ENCODE results near the gene ANXA2R.
"Not testable (repeated sequence)": the region's sequence is repeated elsewhere in the genome, so short reads cannot be mapped to it uniquely, and the experiment has no call there.

DNA sequence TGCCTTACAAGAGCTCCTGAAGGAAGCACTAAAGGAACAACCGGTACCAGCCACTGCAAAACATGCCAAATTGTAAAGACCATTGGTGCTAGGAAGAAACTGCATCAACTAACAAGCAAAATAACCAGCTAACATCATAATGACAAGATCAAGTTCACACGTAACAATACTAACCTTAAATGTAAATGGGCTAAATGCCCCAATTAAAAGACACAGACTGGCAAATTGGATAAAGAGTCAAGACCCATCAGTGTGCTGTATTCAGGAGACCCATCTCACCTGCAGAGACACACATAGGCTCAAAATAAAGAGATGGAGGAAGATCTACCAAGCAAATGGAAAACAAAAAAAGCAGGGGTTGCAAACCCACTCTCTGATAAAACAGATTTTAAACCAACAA, 15.0 kb upstream of the ANXA2R start:
- not testable (repeated sequence) for TF ChIP-seq POLR2A, POLR2AphosphoS5 (IDR thresholded peaks at IDR 0.05)
- TF ChIP-seq, protein P1, sequence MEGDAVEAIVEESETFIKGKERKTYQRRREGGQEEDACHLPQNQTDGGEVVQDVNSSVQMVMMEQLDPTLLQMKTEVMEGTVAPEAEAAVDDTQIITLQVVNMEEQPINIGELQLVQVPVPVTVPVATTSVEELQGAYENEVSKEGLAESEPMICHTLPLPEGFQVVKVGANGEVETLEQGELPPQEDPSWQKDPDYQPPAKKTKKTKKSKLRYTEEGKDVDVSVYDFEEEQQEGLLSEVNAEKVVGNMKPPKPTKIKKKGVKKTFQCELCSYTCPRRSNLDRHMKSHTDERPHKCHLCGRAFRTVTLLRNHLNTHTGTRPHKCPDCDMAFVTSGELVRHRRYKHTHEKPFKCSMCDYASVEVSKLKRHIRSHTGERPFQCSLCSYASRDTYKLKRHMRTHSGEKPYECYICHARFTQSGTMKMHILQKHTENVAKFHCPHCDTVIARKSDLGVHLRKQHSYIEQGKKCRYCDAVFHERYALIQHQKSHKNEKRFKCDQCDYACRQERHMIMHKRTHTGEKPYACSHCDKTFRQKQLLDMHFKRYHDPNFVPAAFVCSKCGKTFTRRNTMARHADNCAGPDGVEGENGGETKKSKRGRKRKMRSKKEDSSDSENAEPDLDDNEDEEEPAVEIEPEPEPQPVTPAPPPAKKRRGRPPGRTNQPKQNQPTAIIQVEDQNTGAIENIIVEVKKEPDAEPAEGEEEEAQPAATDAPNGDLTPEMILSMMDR (IDR thresholded peaks at IDR 0.05) = not testable (repeated sequence)
